Measurements from ENCODE around the gene KY.

Gene KY, protein sequence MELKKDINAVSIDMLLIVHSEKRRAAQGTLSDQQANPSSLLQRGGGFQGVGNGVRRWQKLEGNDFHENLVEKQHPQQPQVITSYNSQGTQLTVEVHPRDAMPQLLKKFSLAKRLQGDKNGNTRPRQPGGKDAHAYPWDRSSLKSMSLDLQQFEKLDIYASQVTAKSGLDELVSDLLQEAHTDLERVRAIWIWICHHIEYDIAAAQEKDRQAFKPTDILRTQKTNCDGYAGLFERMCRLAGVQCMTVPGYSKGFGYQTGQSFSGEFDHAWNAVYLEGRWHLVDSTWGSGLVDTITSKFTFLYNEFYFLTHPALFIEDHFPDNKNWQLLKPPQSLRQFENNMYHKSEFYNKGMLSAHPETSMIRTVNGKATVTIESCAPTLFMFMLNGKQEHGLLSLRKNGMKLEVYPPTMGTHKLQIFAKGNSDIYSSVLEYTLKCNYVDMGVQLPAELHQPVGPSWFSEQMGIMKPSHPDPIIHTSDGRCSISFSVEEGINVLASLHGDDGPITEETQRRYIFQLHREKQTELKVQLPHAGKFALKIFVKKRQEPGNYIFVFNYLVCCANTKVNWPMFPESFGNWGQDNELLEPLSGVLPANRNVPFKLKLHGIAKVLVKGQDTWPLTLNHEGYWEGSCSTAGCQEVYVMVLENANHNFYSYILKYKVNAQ

DNA sequence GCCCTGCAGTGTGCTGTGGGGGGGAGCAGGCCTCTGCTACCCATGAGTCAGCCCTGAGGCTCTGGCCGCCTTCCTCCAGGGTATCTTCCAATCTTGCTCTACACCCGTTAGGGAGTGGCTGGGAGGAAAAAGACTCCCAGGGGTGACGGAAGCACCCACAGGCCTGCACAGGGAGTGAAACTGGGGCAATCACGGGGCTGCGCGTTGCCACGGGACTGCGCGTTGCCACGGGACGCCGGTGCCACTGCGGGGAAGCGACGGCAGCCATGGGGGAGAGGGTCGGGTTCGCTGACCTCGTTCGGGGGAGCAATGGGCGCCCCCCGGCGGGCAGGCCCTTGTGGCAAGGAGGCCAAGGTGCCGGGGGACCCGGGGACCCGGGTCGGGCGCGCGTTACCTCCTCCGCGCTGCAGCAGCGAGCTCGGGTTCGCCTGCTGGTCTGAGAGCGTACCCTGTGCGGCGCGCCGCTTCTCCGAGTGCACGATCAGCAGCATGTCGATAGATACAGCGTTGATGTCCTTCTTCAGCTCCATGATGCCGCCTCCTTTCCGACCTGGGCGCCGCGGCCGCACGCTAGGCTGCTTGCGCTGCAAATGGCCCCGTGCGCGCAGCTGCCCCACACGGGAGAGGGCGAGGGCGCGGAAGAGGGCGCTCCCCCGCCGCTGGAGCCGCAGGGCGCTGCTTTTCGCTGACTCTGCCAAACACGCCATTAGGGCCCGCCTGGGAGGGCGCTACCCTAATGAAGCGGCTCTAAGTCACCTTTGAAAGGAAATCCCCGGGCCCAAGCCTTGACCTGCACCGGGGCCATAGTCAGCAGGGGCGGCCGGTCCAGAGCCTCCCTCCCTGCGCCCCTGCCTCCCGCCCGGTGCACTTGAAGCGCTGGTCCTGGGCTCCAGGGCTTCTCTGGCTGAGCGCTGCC is at the start of gene KY:
Gene KY (minus strand): TSS at position 592 of the 916 bp plus-strand sequence. CDS start 62 bp downstream, at position 530.
- no peak for DNase-seq (ENCODE audit: low read depth in 2 of 3, low spot score in 2 of 3)

- DNase-seq (ENCODE audit: low read depth in 2 of 3, low spot score in 2 of 3): no peak
Measured at GRCh38 chr3:134699721-134700120, 48.9 kb upstream of the KY start.

GRCh38 chr3:134699141-134699711 is 48.4 kb upstream of the KY start:
- no peak for DNase-seq (ENCODE audit: low read depth in 2 of 3, low spot score in 2 of 3)

DNA sequence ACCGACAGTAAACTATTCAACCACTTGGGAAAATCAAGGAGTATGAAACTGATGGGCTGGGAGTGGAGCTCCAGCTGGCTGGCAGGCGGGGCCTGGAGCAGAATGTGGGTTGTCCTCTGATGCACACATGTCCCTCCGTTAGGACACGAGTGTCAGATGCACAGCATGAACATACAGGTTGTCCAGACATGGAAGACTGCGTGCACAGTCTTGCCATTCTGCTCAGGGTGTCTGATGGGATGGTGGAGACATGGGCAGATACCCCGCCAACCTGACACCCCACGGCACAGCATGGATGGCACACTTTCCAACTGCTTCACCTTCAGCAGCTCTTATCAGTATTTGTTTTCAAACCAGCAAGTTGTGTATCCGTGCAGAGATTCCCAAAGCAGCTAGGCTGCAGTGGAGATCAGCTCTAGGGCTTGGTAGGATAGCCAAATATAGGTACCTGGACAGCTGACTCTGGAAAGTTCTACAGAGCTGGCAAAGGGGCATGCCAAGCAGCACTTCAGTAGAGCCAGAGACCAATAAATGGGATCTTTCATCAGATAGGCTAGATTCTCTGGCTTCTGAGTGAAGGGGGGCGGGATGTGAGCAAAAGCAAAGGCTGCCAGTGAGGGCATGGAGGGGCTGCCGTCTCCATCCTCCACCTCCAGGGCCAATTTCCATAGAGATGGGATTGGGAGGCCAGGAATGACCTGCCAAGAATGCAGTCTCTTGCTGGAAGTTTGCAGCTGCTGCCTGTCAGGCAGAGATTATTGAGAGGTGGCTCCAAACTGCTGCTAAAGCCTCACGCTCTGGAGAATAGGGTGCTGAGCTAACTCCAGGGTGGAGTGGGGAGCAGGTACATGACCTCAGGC is 47.2 kb upstream of the KY start:
- no peak for DNase-seq (ENCODE audit: low read depth in 2 of 3, low spot score in 2 of 3)

GRCh38 chr3:134696155-134696554 is 45.3 kb upstream of the KY start:
- no peak for DNase-seq (ENCODE audit: low read depth in 2 of 3, low spot score in 2 of 3)

DNA sequence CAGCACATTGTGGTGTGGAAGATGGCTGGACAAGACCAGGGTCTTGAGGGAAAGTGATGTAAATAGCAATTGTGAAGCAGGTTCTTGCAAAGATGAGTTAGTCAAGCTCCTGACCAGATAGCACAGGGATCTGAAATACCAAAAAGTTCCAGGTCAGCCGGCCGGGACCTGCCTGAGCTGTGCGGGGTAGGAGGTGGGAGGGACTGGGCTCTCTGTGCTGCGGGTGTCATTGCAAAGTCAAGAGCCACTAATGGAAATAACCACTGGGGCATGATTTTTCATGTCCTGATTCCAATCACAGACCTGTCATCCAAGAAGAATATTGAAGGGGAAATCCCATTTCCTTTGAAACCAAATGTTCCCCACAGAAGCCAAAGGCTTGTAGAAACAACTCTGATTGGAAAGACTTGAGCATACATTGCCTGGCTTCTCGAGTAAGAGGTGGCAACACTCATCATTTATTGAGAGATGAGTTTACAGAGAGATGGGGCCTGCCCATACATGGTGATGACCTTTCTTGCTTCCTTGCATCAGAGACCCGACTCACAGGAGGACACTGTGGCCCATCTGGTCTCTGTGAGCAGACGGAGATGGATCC is 44.2 kb upstream of the KY start:
- no peak for DNase-seq (ENCODE audit: low read depth in 2 of 3, low spot score in 2 of 3)

DNA sequence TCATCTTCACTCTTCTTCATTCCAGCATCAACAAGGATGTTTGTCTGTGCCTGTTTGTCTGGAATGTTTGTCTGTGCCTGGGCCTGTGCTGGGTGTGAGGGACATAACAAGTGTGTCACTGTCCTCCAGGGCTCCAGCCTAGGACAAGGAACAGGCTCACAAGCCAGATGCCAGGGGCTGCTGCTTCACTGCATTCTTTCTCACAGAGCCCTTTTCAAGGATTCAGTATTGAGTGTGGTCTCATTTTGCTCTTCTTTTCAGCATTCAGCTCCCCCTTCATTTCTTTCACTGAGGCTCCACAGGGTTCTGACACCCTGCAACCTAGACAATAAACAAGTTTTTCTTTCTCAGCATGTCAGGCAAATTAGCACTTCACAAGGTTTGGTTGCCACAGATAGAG is 43.6 kb upstream of the KY start:
- no peak for DNase-seq (ENCODE audit: low read depth in 2 of 3, low spot score in 2 of 3)

GRCh38 chr3:134693804-134694203 is 43.0 kb upstream of the KY start:
- DNase-seq (ENCODE audit: low read depth in 2 of 3, low spot score in 2 of 3): no peak

DNA sequence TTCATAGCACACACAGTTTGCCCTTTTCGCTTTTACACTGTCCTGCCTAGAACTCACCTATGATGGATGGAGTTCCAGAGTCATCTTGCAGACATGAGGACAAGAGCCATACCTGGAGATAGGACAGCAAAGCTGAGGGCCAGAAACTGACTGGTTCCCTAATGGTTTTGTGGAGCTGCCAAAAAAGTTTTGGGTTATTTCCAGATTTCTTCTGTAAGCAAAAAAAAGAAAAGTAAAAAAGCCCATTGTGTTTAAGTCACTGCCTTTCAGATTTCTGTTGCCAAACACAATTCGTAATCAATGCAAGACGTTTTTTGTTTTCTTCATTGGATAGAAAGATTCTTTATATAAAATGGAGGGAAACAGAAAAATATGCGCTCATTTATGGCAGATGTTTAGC is 42.4 kb upstream of the KY start:
- no peak for DNase-seq (ENCODE audit: low read depth in 2 of 3, low spot score in 2 of 3)

DNA sequence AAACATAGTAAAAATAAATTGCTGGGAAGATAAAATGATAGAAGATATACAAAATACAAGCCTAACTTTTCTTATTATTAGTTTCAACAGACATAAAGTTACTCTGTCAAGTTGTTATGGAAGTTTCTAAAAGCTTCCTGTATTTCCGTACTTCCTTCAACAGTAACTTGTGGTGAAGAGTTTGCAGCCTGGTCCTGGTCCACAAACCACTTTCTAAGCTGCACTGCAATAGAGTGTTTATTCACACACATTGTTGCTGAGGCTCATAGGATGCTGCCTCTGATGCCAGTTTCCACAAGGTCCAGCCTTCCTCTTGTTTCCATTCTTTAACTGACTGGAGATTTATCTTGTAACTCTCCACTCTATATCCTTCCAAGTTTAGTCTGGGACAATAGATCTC is 39.4 kb upstream of the KY start:
- DNase-seq (ENCODE audit: low read depth in 2 of 3, low spot score in 2 of 3): no peak

DNA sequence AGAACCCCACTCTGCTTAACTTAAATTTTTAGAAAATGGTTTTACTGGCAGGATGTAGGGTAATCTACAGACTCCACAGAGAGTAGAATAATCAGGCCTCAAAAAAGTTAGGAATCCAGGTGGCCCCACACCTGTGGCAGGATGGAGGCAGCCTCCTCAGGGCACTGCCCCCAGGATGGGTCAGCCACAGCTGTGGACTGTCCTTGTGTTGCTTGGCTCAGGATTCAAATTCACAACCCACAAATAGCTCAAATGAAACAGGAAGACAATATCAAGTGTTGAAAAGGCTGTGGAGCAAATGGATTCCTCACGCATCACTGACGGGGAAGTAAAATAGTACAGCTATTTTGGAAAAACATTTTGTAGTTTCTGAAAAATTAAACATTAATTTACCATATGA is 36.8 kb upstream of the KY start:
- DNase-seq (ENCODE audit: low read depth in 2 of 3, low spot score in 2 of 3): no peak

GRCh38 chr3:134685929-134686802 is 35.3 kb upstream of the KY start:
- DNase-seq (ENCODE audit: low read depth in 2 of 3, low spot score in 2 of 3): no peak

GRCh38 chr3:134682196-134682880 is 31.5 kb upstream of the KY start:
- no peak for DNase-seq (ENCODE audit: low read depth in 2 of 3, low spot score in 2 of 3)

DNA sequence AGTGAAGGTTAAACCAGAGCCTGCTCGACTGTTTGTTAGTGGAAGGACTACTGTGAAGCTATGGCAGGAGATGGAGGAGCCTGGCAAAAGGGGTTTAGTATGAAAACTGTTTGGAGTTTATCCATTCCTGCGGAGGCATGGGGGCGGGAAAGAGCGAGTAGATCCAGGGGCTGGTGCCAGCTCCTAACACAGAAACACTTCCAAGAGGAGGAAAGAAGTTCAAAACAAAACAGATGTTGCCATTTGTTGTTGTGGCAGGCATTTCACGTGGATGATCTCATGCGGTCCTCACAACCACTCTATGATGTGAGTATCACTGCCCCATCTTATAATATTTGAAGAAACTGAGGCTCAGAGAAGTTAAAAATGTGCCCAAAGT is 30.7 kb upstream of the KY start:
- DNase-seq (ENCODE audit: low read depth in 2 of 3, low spot score in 2 of 3): no peak

DNA sequence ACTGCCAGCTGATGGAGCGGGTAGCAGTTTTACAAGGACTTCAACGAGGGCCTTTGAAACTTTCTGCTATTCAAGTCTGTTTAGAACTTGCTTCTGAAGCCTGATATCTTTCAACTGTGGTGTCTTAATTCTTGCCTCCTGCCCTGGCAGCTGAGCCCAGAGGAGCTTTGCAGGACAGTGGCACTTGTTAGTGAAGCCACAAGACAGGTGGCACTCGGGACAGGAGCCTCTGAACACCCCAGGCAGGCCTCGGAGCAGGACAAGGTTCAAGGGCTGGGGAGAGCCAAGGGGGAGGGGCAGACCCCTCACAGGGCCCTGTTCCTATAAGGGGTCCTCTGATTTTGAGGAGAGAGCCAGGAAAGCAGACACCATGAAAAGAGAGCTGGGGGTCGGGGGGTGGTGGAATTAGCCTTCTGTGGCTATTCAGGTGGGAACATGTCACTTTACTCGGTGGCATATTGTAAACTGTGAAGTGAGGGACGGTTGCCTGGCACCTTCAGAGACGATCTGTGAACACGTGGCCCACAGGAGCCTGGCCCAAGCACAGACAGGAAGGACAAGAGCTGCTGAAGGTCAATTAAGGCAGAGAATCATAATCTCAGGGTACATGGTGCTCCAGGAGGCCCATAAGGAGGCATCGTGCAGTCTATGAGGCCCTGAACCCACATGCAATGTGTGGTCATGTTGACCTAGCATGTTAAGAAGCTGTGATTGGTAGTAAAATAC is 30.1 kb upstream of the KY start:
- no peak for DNase-seq (ENCODE audit: low read depth in 2 of 3, low spot score in 2 of 3)

GRCh38 chr3:134677987-134678308 is 27.1 kb upstream of the KY start:
- DNase-seq (ENCODE audit: low read depth in 2 of 3, low spot score in 2 of 3): no peak

DNA sequence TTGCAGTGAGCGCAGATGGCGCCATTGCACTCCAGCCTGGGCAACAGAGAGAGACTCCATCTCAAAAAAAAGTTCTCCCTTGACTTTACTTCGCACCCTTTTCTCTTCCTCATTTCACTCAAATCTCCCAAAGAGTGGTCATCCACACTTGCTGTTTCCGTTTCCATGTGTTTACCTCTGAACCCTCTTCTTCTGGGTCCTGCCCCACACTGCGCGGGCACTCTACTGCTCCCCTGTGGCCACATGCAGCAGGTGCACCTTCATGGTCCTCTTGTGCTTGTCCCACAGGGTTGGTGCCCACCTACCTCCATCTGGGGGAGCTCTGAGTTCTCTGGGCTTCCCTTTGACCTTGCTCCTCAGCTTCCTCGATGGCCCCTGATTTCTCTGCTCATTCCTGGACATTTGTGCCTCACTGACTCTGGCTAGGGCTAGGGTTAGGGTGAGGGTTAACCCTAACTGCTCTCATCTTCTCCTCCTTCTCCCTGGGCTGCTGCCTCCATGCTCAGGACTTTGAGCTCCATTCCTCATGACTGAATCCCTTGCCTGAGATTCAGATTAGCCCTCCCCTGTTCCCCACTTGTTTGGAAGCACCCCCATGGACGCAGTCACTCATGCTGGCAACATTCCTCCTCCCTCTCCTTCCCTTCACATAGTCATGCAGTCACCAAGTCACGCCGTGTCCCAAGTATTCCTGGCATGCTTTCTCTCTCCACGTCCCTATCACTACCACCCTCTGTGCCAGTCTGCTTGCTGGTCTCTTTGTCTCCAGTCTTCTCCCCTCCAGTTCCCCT is 26.6 kb upstream of the KY start:
- DNase-seq (ENCODE audit: low read depth in 2 of 3, low spot score in 2 of 3): no peak
